ENCODE measurements around the gene HOXD9.

DNA sequence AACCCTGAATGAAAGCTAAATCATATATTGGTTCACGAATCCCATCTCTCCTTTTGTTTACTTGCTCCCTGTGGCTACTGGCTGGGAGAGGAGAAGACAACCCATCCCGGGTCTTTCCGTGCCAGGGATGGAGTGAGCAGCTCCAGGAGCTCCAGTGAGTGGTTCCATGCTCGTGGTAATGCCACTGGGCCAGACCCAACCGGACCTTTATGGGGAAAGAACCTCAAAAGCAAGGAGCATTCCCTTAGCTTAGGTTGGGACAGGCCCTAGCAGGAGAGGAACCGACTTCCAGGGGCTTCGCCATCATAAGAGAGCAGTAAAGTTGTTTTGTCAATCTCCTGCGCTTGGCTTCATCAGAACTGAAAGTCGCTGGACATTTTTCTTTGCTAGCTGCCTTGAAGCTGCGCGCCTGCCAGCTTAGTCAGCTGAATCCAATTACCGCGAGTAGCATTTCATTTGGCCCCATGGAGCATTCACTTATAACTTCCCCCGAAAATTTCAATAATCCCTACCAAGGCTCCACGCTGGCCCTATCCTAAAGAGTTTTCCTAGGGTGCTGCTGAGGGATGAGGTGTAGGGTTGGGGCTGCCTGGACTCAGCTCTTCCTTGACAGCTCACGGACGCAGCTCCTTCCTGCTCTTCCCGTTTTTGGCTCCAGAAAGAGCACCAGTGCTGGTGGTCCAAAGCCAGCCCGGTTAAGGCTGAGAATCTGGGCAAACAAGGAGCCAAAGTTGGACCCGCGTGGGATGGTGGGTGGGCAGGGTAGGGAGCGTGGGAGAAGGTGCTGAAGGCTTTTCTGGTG, 39.5 kb downstream of the HOXD9 start:
- no peak for TF ChIP-seq OSR1 (CRISPR knock-in tag; IDR thresholded peaks at IDR 0.05)
- no peak for TF ChIP-seq ZNF70 (CRISPR knock-in tag; IDR thresholded peaks at IDR 0.05)
- TF ChIP-seq PATZ1 (CRISPR knock-in tag; IDR thresholded peaks at IDR 0.05; ENCODE audit: borderline replicate concordance) = no peak
- TF ChIP-seq ZFP3 (CRISPR knock-in tag; IDR thresholded peaks at IDR 0.05) = no peak
- TF ChIP-seq ZFP30 (CRISPR knock-in tag; IDR thresholded peaks at IDR 0.05) = no peak
- no peak for TF ChIP-seq ARNTL (CRISPR knock-in tag; IDR thresholded peaks at IDR 0.05; ENCODE audit: borderline replicate concordance, low read depth)
- TF ChIP-seq ZC3H10 (CRISPR knock-in tag; IDR thresholded peaks at IDR 0.05) = no peak
- TF ChIP-seq, protein P1, sequence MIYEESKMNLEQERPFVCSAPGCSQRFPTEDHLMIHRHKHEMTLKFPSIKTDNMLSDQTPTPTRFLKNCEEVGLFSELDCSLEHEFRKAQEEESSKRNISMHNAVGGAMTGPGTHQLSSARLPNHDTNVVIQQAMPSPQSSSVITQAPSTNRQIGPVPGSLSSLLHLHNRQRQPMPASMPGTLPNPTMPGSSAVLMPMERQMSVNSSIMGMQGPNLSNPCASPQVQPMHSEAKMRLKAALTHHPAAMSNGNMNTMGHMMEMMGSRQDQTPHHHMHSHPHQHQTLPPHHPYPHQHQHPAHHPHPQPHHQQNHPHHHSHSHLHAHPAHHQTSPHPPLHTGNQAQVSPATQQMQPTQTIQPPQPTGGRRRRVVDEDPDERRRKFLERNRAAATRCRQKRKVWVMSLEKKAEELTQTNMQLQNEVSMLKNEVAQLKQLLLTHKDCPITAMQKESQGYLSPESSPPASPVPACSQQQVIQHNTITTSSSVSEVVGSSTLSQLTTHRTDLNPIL (CRISPR knock-in tag; IDR thresholded peaks at IDR 0.05; ENCODE audit: low read depth) = no peak
- TF ChIP-seq ZNF565 (CRISPR knock-in tag; conservative IDR thresholded peaks at IDR 0.05; ENCODE audit: low read depth) = no peak
- TF ChIP-seq CSDC2 (CRISPR knock-in tag; IDR thresholded peaks at IDR 0.05) = no peak
